Spleen (tissue), 11 donors: ENCODE results near the gene CMTM6. TPM values are rescaled to one million over a fixed set of nuclear protein-coding genes. Genes with fewer than 3 reads are reported as not detected.
A peak's percentile ranks its signal among the peaks of the same experiment; 100 is the strongest.
"Not testable (repeated sequence)": the region's sequence is repeated elsewhere in the genome, so short reads cannot be mapped to it uniquely, and the experiment has no call there.

Experiments used
- DNase-seq: peaks from one replicate; pipeline ENCODE4 v3.0.0-alpha.2; 2020
- H3K27ac ChIP-seq, 8 donors: fragments of 200-600 bp; sonication (generic) in 7 of 8; 1 replicate in 4 of 8; 2 replicates in 4 of 8; pipeline versions ENCODE4 v1.5.0 to v1.8.0; 2016 to 2021; ENCODE audit warnings: inconsistent platforms in 4 of 8, mild to moderate bottlenecking in 4 of 8, moderate library complexity in 1 of 8
- H3K27me3 ChIP-seq, 7 donors: fragments of 200-600 bp; sonication (generic) in 6 of 7; replicated peaks in 1 of 7; 1 replicate in 4 of 7; 2 replicates in 3 of 7; pipeline versions ENCODE4 v1.5.0 to v1.8.0; 2016 to 2021; ENCODE audit warnings: inconsistent platforms in 3 of 7, mild to moderate bottlenecking in 1 of 7
- H3K36me3 ChIP-seq, 6 donors: fragments of 200-600 bp; sonication (generic) in 5 of 6; 1 replicate in 4 of 6; 2 replicates in 2 of 6; pipeline versions ENCODE4 v1.5.0 to v1.8.0; 2016 to 2021; ENCODE audit warnings: inconsistent platforms in 2 of 6
- H3K4me1 ChIP-seq, 6 donors: fragments of 200-600 bp; sonication (generic) in 5 of 6; 1 replicate in 3 of 6; 2 replicates in 3 of 6; pipeline versions ENCODE4 v1.5.0 to v1.8.0; 2016 to 2021; ENCODE audit warnings: inconsistent platforms in 3 of 6
- H3K4me3 ChIP-seq, 8 donors: fragments of 200-600 bp; sonication (generic) in 7 of 8; 1 replicate in 4 of 8; 2 replicates in 4 of 8; pipeline versions ENCODE4 v1.5.0 to v1.8.0; 2016 to 2021; ENCODE audit warnings: inconsistent platforms in 4 of 8, mild to moderate bottlenecking in 4 of 8, moderate library complexity in 2 of 8
- H3K9me3 ChIP-seq, 8 donors: fragments of 200-600 bp; sonication (generic) in 7 of 8; 1 replicate in 4 of 8; 2 replicates in 4 of 8; pipeline versions ENCODE4 v1.5.0 to v1.8.0; 2016 to 2021; ENCODE audit warnings: inconsistent platforms in 4 of 8
- CTCF ChIP-seq, 11 experiments: fragments of 200-600 bp in 7 of 11; fragments of 450-650 bp in 4 of 11; sonication (generic) in 4 of 11; IDR thresholded peaks in 8 of 11; conservative IDR thresholded peaks in 3 of 11; 1 replicate in 7 of 11; 2 replicates in 4 of 11; pipeline versions ENCODE4 v1.4.0 to v1.8.0; 2016 to 2021; ENCODE audit warnings: antibody characterized with exemption in 11 of 11, inconsistent platforms in 4 of 11, mild to moderate bottlenecking in 1 of 11
- POLR2A ChIP-seq, 3 donors: fragments of 450-650 bp; IDR thresholded peaks; one replicate each; pipeline ENCODE4 v1.5.1; 2017; ENCODE audit warnings: antibody characterized with exemption in 3 of 3, mild to moderate bottlenecking in 1 of 3
- POLR2AphosphoS5 ChIP-seq, 3 donors: sonication (generic); formaldehyde crosslinking; IDR thresholded peaks; one replicate each; pipeline ENCODE4 v1.5.1; 2017; ENCODE audit warnings: antibody characterized with exemption in 3 of 3
- WGBS, 5 donors: extraction: QIAGEN DNeasy Blood & Tissue Kit in 3 of 5; methylation state at CpG; one replicate each; pipeline versions ENCODE4 v1.1.5 to v1.1.7; 2013 to 2018; 5-methylcytosine and 5-hydroxymethylcytosine counted together
- intact Hi-C: fragments of 100-400 bp; cut with DNase I; formaldehyde crosslinking; loops from one replicate; pipeline ENCODE4 v1.15.0; 2023; ENCODE audit warnings: low total_unique reads
- polyA plus RNA-seq, 3 donors: library from polyadenylated mRNA; stranded (reverse); fragments of 200-250 nt; gene quantifications; one replicate each; pipeline ENCODE4 v1.2.1, GENCODE V29; 2013
- total RNA-seq, 7 donors: library from RNA; depleted of rRNA in 3 of 7; stranded (reverse); fragments of >200 nt in 3 of 7; fragmentation: NEBNext Ultra II Directional in 4 of 7; extraction: Animal tissue kit (Norgen Biotek cat#: 25700) in 4 of 7; gene quantifications; one replicate each; pipeline versions ENCODE4 v1.1.0 to v1.2.1, GENCODE V29; 2016 to 2021
- donor health status: healthy with polysubstance abuse.
- donor health status: DM: no; HTN: no; CAD: no; lungs with moderate emphysema.
- donor health status: DM: no; HTN: no; CAD: no.
- donor health status: Bipolar disorder and iron deficiency.
- donor health status: healthy.
- donor health status: DM: no; HTN: no; CAD: no.
- donor health status: DM: yes; HTN: yes; CAD: no.

The CMTM6 gene
- total and polyA plus RNA-seq, 10 donors: 26.6 to 116 (median 75.4) TPM

- peaks cover 0 to 38% (median 7%) of the 10 kb centered on the region in 6 donors for H3K36me3 ChIP-seq
- TF ChIP-seq POLR2A (IDR thresholded peaks at IDR 0.05) (no peak), CTCF (IDR thresholded peaks at IDR 0.05 in 8 of 11, conservative IDR thresholded peaks at IDR 0.05 in 3 of 11) (no peak), POLR2AphosphoS5 (IDR thresholded peaks at IDR 0.05) (no peak)
- no peaks in the 10 kb centered on the region for H3K27me3 ChIP-seq
- peak overlapping the region in 4 of 8 donors; percentile 31 to 83 (median 69) for H3K27ac ChIP-seq
- H3K4me1 ChIP-seq: peaks cover 20 to 64% (median 41%) of the 10 kb centered on the region in 6 donors
- H3K4me3 ChIP-seq: no peak overlapping the region
- no peak for DNase-seq
- intact Hi-C loops: loop anchor here (2.0 kb wide), 1 partner anchor 98 kb away; no protein-coding TSS in a partner anchor
- 77 to 91% (median 90%) methylated on average over 5 of the region's 5 CpGs for WGBS, 5 donors
- H3K9me3 ChIP-seq: no peaks in the 10 kb centered on the region
Measured at GRCh38 chr3:32470362-32470761, 32.3 kb downstream of the CMTM6 start.

- WGBS, 5 donors: 58 to 78% (median 68%) methylated on average over 7 of the region's 7 CpGs
- Histone ChIP-seq H3K4me3 (peak overlapping the region in 1 of 8 donors; percentile 11), H3K4me1 (peaks cover 20 to 64% (median 41%) of the 10 kb centered on the region in 6 donors), H3K9me3 (no peaks in the 10 kb centered on the region), H3K27me3 (no peaks in the 10 kb centered on the region), H3K27ac (peak overlapping the region in 2 of 8 donors; percentile 83), H3K36me3 (peaks cover 0 to 42% (median 7%) of the 10 kb centered on the region in 6 donors)
- intact Hi-C loops: loop anchor here (5.0 kb wide), 1 partner anchor 47 kb away; no protein-coding TSS in a partner anchor
- TF ChIP-seq POLR2A (IDR thresholded peaks at IDR 0.05) (no peak), CTCF (IDR thresholded peaks at IDR 0.05 in 8 of 11, conservative IDR thresholded peaks at IDR 0.05 in 3 of 11) (no peak), POLR2AphosphoS5 (IDR thresholded peaks at IDR 0.05) (no peak)
- DNase-seq: no peak
Measured at GRCh38 chr3:32469151-32469874, 33.3 kb downstream of the CMTM6 start.

GRCh38 chr3:32467333-32468070 is 35.1 kb downstream of the CMTM6 start:
- H3K27me3 ChIP-seq: no peaks in the 10 kb centered on the region
- peaks cover 20 to 69% (median 47%) of the 10 kb centered on the region in 6 donors for H3K4me1 ChIP-seq
- intact Hi-C loops: loop anchor here (2.0 to 5.0 kb wide), 2 partner anchors 45 to 89 kb away; no protein-coding TSS in a partner anchor
- peak; percentile 96 for DNase-seq
- WGBS, 5 donors: 16 to 25% (median 21%) methylated on average over 34 to 41 of the region's 41 CpGs
- H3K27ac ChIP-seq: peak overlapping the region; percentile 61 to 83 (median 77)
- H3K36me3 ChIP-seq: peaks cover 0 to 33% (median 5%) of the 10 kb centered on the region in 6 donors
- peak overlapping the region; percentile 13 to 66 (median 37) for H3K4me3 ChIP-seq
- TF ChIP-seq CTCF (IDR thresholded peaks at IDR 0.05 in 8 of 11, conservative IDR thresholded peaks at IDR 0.05 in 3 of 11) (peak; percentile 95 to 100 (median 98)), POLR2A (IDR thresholded peaks at IDR 0.05) (no peak), POLR2AphosphoS5 (IDR thresholded peaks at IDR 0.05) (peak; percentile 82 to 91 (median 84))
- H3K9me3 ChIP-seq: no peaks in the 10 kb centered on the region

- Histone ChIP-seq H3K36me3 (peaks cover 0 to 27% (median 5%) of the 10 kb centered on the region in 6 donors), H3K27ac (peak overlapping the region in 4 of 8 donors; percentile 79 to 83 (median 83)), H3K4me1 (peaks cover 20 to 70% (median 49%) of the 10 kb centered on the region in 6 donors)
- 82 to 95% (median 90%) methylated on average over 6 of the region's 6 CpGs for WGBS, 5 donors
- not testable (repeated sequence) for H3K9me3 ChIP-seq, H3K4me3 ChIP-seq, DNase-seq, H3K27me3 ChIP-seq
- intact Hi-C loops: loop anchor here (2.0 to 5.0 kb wide), 2 partner anchors 45 to 88 kb away; no protein-coding TSS in a partner anchor
Measured at GRCh38 chr3:32466808-32467207, 35.8 kb downstream of the CMTM6 start.

GRCh38 chr3:32464726-32465125 is 37.9 kb downstream of the CMTM6 start:
- not testable (repeated sequence) for DNase-seq, H3K27me3 ChIP-seq, H3K9me3 ChIP-seq, H3K27ac ChIP-seq, H3K4me3 ChIP-seq
- intact Hi-C loops: loop anchor here (5.0 kb wide), 1 partner anchor 42 kb away; no protein-coding TSS in a partner anchor
- 95 to 98% (median 97%) methylated on average over 5 to 7 of the region's 7 CpGs for WGBS, 5 donors
- Histone ChIP-seq H3K36me3 (peaks cover 0 to 30% (median 5%) of the 10 kb centered on the region in 6 donors), H3K4me1 (peaks cover 28 to 70% (median 56%) of the 10 kb centered on the region in 6 donors)

- H3K27me3 ChIP-seq, H3K4me3 ChIP-seq, intact Hi-C loops, H3K9me3 ChIP-seq, DNase-seq: not testable (repeated sequence)
- Histone ChIP-seq H3K4me1 (peaks cover 29 to 70% (median 56%) of the 10 kb centered on the region in 6 donors), H3K27ac (peak overlapping the region in 5 of 8 donors; percentile 76 to 94 (median 89)), H3K36me3 (peaks cover 0 to 22% (median under 1%) of the 10 kb centered on the region in 6 donors)
- WGBS, 5 donors: 71 to 87% (median 83%) methylated on average over 7 of the region's 7 CpGs
Measured at GRCh38 chr3:32463415-32463814, 39.2 kb downstream of the CMTM6 start.
